Mesendoderm (in vitro differentiated cells): ENCODE data around the gene ALKBH7.
"Not testable (repeated sequence)": the region's sequence is repeated elsewhere in the genome, so short reads cannot be mapped to it uniquely, and the experiment has no call there.

Experiments used
- DNase-seq: peaks from one replicate; pipeline ENCODE4 v3.0.0; 2013
- H2AK5ac ChIP-seq: 2 replicates; pipeline ENCODE4 v1.6.1; 2013; ENCODE audit warnings: low read length, inconsistent platforms
- H2BK120ac ChIP-seq: 2 replicates; pipeline ENCODE4 v1.6.1; 2013; ENCODE audit warnings: low read depth, mild to moderate bottlenecking, low read length, moderate library complexity, mixed read lengths
- H2BK15ac ChIP-seq: replicated peaks from 2 replicates; pipeline ENCODE4 v1.6.1; 2013; ENCODE audit warnings: low read depth, mild to moderate bottlenecking, moderate library complexity
- H2BK5ac ChIP-seq: 2 replicates; pipeline ENCODE4 v1.6.1; 2013; ENCODE audit warnings: low read length, inconsistent platforms
- H3K18ac ChIP-seq: 2 replicates; pipeline ENCODE4 v1.6.1; 2013; ENCODE audit warnings: mild to moderate bottlenecking, low read length, mixed read lengths
- H3K23ac ChIP-seq: one replicate; pipeline ENCODE4 v1.6.1; 2013; ENCODE audit warnings: low read length
- H3K27ac ChIP-seq: 2 replicates; pipeline ENCODE4 v1.5.1; 2013; ENCODE audit warnings: low read depth, mild to moderate bottlenecking, inconsistent platforms, low read length, moderate library complexity
- H3K27me3 ChIP-seq: 2 replicates; pipeline ENCODE4 v1.6.1; 2013; ENCODE audit warnings: low read length, control low read depth, mild to moderate bottlenecking, inconsistent platforms; ENCODE audit not compliant: insufficient read depth, poor library complexity
- H3K36me3 ChIP-seq: 2 replicates; pipeline ENCODE4 v1.6.1; 2013; ENCODE audit warnings: low read length, inconsistent platforms; ENCODE audit not compliant: control insufficient read depth, insufficient read depth
- H3K4ac ChIP-seq: one replicate; pipeline ENCODE4 v1.6.1; 2013; ENCODE audit warnings: low read depth, mild to moderate bottlenecking, low read length, moderate library complexity
- H3K4me1 ChIP-seq: 2 replicates; pipeline ENCODE4 v1.6.1; 2013; ENCODE audit warnings: low read depth, low read length, inconsistent platforms; ENCODE audit not compliant: control insufficient read depth
- H3K4me2 ChIP-seq: 2 replicates; pipeline ENCODE4 v1.6.1; 2013; ENCODE audit warnings: low read length
- H3K4me3 ChIP-seq: 2 replicates; pipeline ENCODE4 v1.5.1; 2013; ENCODE audit warnings: mild to moderate bottlenecking, low read length
- H3K56ac ChIP-seq: one replicate; pipeline ENCODE4 v1.6.1; 2013; ENCODE audit warnings: low read length
- H3K79me1 ChIP-seq: 2 replicates; pipeline ENCODE4 v1.6.1; 2013; ENCODE audit warnings: low read length, inconsistent platforms
- H3K79me2 ChIP-seq: 2 replicates; pipeline ENCODE4 v1.6.1; 2013; ENCODE audit warnings: mild to moderate bottlenecking, low read length; ENCODE audit not compliant: control insufficient read depth, insufficient read depth
- H3K9ac ChIP-seq: 2 replicates; pipeline ENCODE4 v1.6.1; 2013; ENCODE audit warnings: low read length, inconsistent platforms
- H4K5ac ChIP-seq: one replicate; pipeline ENCODE4 v1.6.1; 2013; ENCODE audit warnings: low read length
- H4K8ac ChIP-seq: one replicate; pipeline ENCODE4 v1.6.1; 2013; ENCODE audit warnings: low read depth, mild to moderate bottlenecking, control low read depth, low read length, moderate library complexity
- WGBS: extraction: QIAGEN DNeasy Blood & Tissue Kit; methylation state at CpG from one replicate; pipeline ENCODE4 v1.1.7; 2013; ENCODE audit warnings: low lambda C conversion rate, missing lambda C conversion rate; ENCODE audit not compliant: insufficient coverage; ENCODE audit errors: extremely low coverage; 5-methylcytosine and 5-hydroxymethylcytosine counted together

The ALKBH7 gene

DNA sequence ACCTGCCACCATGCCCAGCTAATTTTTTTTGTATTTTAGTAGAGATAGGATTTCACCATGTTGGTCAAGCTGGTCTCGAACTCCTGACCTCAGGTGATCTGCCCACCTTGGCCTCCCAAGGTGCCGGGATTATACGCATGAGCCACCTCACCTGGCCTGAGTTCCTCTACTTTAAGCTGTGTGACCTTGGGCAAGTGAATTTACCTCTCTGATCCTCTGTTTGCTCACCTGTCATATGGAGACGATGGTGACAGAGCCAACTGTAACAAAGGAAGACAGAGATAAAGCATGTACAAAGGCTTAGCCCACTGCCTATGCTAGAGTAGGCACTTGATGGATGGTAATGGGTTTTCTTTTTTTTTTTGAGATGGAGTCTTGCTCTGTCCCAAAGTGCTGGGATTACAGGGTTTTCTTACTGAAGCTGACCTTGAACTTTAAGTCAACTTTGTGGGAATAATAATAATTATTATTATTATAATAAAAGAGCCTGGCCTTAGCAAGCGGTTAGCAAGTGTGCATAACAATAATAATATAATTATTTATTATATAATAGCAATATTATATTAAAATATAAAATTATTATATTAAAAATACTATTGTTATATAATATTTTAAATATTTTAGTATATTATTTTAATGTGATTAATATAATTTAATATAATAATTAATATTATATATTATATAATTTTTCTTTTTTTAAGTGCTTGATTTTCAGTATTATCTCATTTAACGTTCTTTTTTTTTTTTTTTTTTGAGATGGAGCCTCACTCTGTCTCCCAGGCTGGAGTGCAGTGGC, 37.9 kb upstream of the ALKBH7 start:
- Histone ChIP-seq H3K27ac (no peak overlapping the region), H3K79me1 (no peaks in the 10 kb centered on the region), H2BK120ac (no peak overlapping the region), H3K4me1 (no peaks in the 10 kb centered on the region), H3K79me2 (no peaks in the 10 kb centered on the region), H3K4me3 (no peak overlapping the region), H3K23ac (no peak overlapping the region), H2AK5ac (no peak overlapping the region), H3K4me2 (no peak overlapping the region), H4K8ac (no peak overlapping the region), H3K4ac (no peak overlapping the region), H4K5ac (no peak overlapping the region), H3K56ac (no peak overlapping the region), H2BK5ac (no peak overlapping the region), H3K36me3 (no peaks in the 10 kb centered on the region), H3K27me3 (no peaks in the 10 kb centered on the region), H3K18ac (no peak overlapping the region), H2BK15ac (no peak overlapping the region), H3K9ac (no peak overlapping the region)
- DNase-seq, result no peak
- no CpG with 5 or more reads among the region's 6 CpGs for WGBS

DNA sequence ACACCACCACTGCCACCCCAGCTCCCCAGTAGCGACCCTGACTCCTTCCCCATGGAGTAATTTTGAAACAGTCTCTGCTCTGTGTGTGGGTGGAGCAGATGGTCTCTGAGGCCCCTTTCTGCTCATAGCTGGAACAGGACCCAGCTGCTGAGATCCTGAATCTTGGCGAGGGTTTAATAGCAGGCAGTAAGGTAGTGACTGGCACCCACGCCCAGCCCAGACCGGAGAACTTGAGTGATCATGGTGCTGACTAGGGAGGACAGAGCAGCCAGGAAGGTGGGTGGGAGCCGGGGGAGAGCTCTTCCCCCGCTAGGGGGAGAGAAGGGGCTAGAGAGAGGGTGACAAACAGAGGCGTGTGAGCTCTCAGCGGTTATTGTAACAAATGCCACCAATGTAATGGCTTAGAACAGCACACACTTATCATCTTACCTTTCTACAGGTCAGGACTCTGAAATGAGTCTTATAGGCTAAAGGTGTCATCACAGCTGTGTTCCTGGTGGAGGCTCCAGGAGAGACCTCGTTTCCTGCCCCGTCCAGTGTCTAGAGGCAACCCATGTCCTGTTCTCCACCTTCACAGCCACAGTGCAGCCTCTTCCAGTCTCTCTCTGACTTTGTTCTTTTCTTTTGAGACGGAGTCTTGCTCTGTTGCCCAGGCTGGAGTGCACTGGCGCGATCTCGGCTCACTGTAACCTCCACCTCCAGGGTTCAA, 31.9 kb upstream of the ALKBH7 start:
- H3K79me2 ChIP-seq, result no peaks in the 10 kb centered on the region
- H3K18ac ChIP-seq, result no peak overlapping the region
- H4K8ac ChIP-seq, result no peak overlapping the region
- no peaks in the 10 kb centered on the region for H3K36me3 ChIP-seq
- no peak overlapping the region for H3K4me2 ChIP-seq
- H2BK5ac ChIP-seq, result no peak overlapping the region
- no peak overlapping the region for H3K4ac ChIP-seq
- H3K56ac ChIP-seq, result no peak overlapping the region
- no peak overlapping the region for H3K27ac ChIP-seq
- no peaks in the 10 kb centered on the region for H3K4me1 ChIP-seq
- H3K23ac ChIP-seq, result no peak overlapping the region
- H3K4me3 ChIP-seq, result no peak overlapping the region
- DNase-seq, result no peak
- H2BK15ac ChIP-seq, result no peak overlapping the region
- no peak overlapping the region for H2AK5ac ChIP-seq
- H3K9ac ChIP-seq, result no peak overlapping the region
- no peak overlapping the region for H4K5ac ChIP-seq
- H3K79me1 ChIP-seq, result no peaks in the 10 kb centered on the region
- no peak overlapping the region for H2BK120ac ChIP-seq
- no CpG with 5 or more reads among the region's 14 CpGs for WGBS
- H3K27me3 ChIP-seq, result no peaks in the 10 kb centered on the region

DNA sequence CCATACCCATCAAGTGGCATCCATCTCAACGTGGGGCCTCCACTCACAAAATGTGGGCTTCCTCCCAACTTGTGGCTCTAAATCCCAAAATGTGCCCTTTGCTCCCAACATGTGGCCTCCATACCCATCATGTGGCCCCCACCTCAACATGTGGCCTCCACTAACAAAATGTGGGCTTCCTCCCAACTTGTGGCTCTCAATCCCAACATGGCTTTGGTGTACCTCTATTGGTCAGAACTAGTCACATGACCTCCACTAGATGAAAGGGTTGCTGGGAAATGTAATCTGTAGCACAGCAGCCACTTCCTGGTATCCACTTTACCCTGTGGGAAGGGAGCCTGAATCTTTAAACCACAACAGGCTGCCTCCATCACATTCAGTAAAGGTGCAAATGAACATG, 29.1 kb upstream of the ALKBH7 start:
- H3K36me3 ChIP-seq, result no peaks in the 10 kb centered on the region
- no peak overlapping the region for H3K4me3 ChIP-seq
- H2BK120ac ChIP-seq, result no peak overlapping the region
- no peaks in the 10 kb centered on the region for H3K79me1 ChIP-seq
- no peaks in the 10 kb centered on the region for H3K27me3 ChIP-seq
- no peaks in the 10 kb centered on the region for H3K4me1 ChIP-seq
- no peak overlapping the region for H3K18ac ChIP-seq
- H3K4ac ChIP-seq, result no peak overlapping the region
- no peak overlapping the region for H3K9ac ChIP-seq
- H2BK5ac ChIP-seq, result no peak overlapping the region
- no peak overlapping the region for H4K8ac ChIP-seq
- no peak overlapping the region for H4K5ac ChIP-seq
- H3K56ac ChIP-seq, result no peak overlapping the region
- no peak overlapping the region for H2BK15ac ChIP-seq
- no CpG with 5 or more reads among the region's 1 CpG for WGBS
- H3K23ac ChIP-seq, result no peak overlapping the region
- no peaks in the 10 kb centered on the region for H3K79me2 ChIP-seq
- no peak for DNase-seq
- no peak overlapping the region for H2AK5ac ChIP-seq
- H3K27ac ChIP-seq, result no peak overlapping the region
- H3K4me2 ChIP-seq, result no peak overlapping the region

DNA sequence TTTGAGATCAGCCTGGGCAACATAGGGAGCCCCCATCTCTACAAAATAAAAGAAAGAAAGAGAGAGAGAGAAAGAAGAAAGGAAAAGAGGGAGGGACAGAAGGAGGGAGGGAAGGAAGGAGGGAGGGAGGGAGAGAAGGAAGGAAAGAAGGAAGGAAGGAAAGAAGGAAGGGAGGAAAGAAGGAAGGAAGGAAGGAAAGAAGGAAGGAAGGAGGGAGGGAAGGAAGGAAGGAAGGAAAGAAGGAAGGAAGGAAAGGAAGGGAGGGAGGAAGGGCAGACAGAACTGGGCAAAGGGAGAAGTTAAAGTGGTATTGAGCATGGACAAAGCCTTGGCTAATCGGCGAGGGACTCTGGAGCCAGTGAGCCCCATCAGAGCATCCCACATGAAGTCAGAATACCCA, 23.3 kb upstream of the ALKBH7 start:
- not testable (repeated sequence) for H3K79me2 ChIP-seq, H2BK5ac ChIP-seq, H4K8ac ChIP-seq, H3K18ac ChIP-seq, H3K9ac ChIP-seq, H3K56ac ChIP-seq, DNase-seq, H3K4me2 ChIP-seq, H3K36me3 ChIP-seq, H4K5ac ChIP-seq, H3K4me3 ChIP-seq, H2BK120ac ChIP-seq, H3K4me1 ChIP-seq, H3K23ac ChIP-seq, H3K27ac ChIP-seq, H3K79me1 ChIP-seq, H2AK5ac ChIP-seq, H2BK15ac ChIP-seq, H3K4ac ChIP-seq, H3K27me3 ChIP-seq
- WGBS, result no CpG with 5 or more reads among the region's 2 CpGs

DNA sequence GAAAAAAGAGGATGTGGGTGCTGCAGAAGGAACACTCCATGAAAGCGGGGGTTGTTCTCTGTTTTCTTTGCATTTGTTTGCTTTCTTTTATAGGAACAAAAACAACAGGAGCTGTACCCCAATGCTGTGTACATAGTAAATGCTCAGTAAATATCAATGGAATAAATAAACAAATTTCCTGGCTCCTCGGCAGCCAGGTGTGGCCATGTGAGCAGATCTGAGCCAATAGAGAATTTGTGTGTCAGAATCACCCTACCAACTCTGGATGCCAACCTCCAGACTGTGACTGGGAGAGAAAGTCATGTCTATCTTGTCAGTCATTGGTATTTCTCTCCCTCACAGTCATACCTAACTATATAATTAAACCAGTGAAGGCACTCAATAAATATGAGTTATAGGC, 21.9 kb upstream of the ALKBH7 start:
- Histone ChIP-seq H2BK120ac (no peak overlapping the region), H2BK15ac (no peak overlapping the region), H3K4ac (no peak overlapping the region), H4K5ac (no peak overlapping the region), H3K36me3 (no peaks in the 10 kb centered on the region), H3K79me2 (no peaks in the 10 kb centered on the region), H3K4me2 (no peak overlapping the region), H4K8ac (no peak overlapping the region), H3K9ac (no peak overlapping the region), H3K27ac (no peak overlapping the region), H3K23ac (no peak overlapping the region), H3K27me3 (no peaks in the 10 kb centered on the region), H3K56ac (no peak overlapping the region), H3K79me1 (no peaks in the 10 kb centered on the region), H3K4me1 (no peaks in the 10 kb centered on the region), H3K18ac (no peak overlapping the region), H2AK5ac (no peak overlapping the region), H2BK5ac (no peak overlapping the region), H3K4me3 (no peak overlapping the region)
- no peak for DNase-seq
- no CpG with 5 or more reads among the region's 2 CpGs for WGBS
